ENCODE measurements around the gene OLFM3. TPM values are rescaled to one million over a fixed set of nuclear protein-coding genes. Genes with fewer than 3 reads are reported as not detected.

OLFM3 gene
- not detected for total RNA-seq

DNA sequence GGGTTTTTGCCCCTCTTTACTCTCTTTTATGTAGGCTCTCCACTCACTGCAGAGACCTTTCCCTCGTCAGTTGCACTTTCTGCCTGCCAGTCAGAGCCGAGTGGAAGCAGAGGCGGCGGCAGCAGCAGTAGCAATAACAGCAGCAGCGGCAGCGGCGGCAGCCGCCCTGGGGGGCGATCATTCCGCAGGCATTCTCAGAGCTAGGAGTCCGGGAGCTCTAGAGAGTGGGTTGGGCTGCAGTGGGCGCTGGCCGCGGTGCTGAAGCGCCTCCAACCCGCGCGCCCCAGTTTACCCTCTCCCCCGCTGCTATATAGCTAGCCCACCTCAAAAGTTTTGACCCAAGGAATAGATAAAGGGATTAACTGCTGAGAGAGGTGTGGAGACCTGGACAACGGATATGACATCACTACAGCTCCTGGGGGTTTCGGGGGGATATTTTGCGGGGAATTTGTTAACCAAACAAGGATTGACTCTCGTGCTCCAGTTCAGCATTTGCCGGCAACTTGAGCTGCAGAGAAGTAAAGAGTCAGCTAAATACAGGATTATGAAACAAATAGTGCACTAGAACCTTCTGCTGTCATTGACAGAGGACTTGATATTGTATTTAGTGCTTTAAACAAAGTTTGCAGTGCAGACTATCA lies at the start of gene OLFM3:
TSS of gene OLFM3 (minus strand) at position 102 of the 641 bp plus-strand sequence.
- 5 to 9% methylated on average over 24 of the region's 24 CpGs for WGBS, 2 donors
- TF ChIP-seq POLR2A (IDR thresholded peaks at IDR 0.05) = no peak
- TF ChIP-seq CTCF (IDR thresholded peaks at IDR 0.05) = no peak
- intact Hi-C loops (cut with DNase I; ENCODE audit: low total_unique reads) = no loop called here
- H3K4me3 ChIP-seq (ENCODE audit: low read depth, poor library complexity, severe bottlenecking) = no peak within 1 kb of the TSS
- DNase-seq (ENCODE audit: low spot score in 2 of 2) = no peak

- TF ChIP-seq CTCF (IDR thresholded peaks at IDR 0.05) = no peak
- TF ChIP-seq POLR2A (IDR thresholded peaks at IDR 0.05) = no peak
- H3K4me3 ChIP-seq (ENCODE audit: low read depth, poor library complexity, severe bottlenecking) = no peak overlapping the region
- 90 to 93% methylated on average over 2 of the region's 2 CpGs for WGBS, 2 donors
- intact Hi-C loops (cut with DNase I; ENCODE audit: low total_unique reads) = no loop called here
- DNase-seq (ENCODE audit: low spot score in 2 of 2) = no peak
Measured at GRCh38 chr1:102045752-102046151, 49.0 kb upstream of the OLFM3 start.

- no peak overlapping the region for H3K4me3 ChIP-seq (ENCODE audit: low read depth, poor library complexity, severe bottlenecking)
- intact Hi-C loops (cut with DNase I; ENCODE audit: low total_unique reads) = no loop called here
- no peak for DNase-seq (ENCODE audit: low spot score in 2 of 2)
- 63 to 72% methylated on average over 7 of the region's 7 CpGs for WGBS, 2 donors
- TF ChIP-seq CTCF (IDR thresholded peaks at IDR 0.05) (no peak), POLR2A (IDR thresholded peaks at IDR 0.05) (no peak)
Measured at GRCh38 chr1:102032534-102032933, 35.8 kb upstream of the OLFM3 start.

DNA sequence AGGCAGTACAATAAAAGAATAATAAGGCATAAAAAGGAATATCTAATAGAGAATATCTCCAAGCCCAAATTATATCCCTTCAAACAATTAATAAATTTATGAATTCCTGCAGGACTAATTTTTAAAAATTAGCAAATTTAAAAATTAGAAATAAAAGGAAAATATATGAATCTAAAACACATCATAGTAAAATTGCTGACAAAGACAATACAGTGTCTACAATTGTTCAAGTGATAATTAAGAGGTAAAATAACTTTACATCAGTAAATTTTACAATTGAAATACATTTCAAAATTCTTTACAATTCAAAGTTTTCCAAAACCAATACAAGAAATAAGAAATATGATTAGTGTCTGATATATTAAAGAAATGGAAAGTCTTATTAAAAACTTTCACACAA lies 22.8 kb upstream of the OLFM3 start:
- H3K4me3 ChIP-seq (ENCODE audit: low read depth, poor library complexity, severe bottlenecking) = no peak overlapping the region
- intact Hi-C loops (cut with DNase I; ENCODE audit: low total_unique reads) = no loop called here
- no peak for DNase-seq (ENCODE audit: low spot score in 2 of 2)
- TF ChIP-seq CTCF (IDR thresholded peaks at IDR 0.05) = no peak
- TF ChIP-seq POLR2A (IDR thresholded peaks at IDR 0.05) = no peak

- intact Hi-C loops (cut with DNase I; ENCODE audit: low total_unique reads) = no loop called here
- TF ChIP-seq POLR2A (IDR thresholded peaks at IDR 0.05) = no peak
- TF ChIP-seq CTCF (IDR thresholded peaks at IDR 0.05) = no peak
- 91% methylated on average over 3 of the region's 3 CpGs for WGBS, 2 donors
- DNase-seq (ENCODE audit: low spot score in 2 of 2) = no peak
- H3K4me3 ChIP-seq (ENCODE audit: low read depth, poor library complexity, severe bottlenecking) = no peak overlapping the region
Measured at GRCh38 chr1:102015728-102016127, 19.0 kb upstream of the OLFM3 start.

DNA sequence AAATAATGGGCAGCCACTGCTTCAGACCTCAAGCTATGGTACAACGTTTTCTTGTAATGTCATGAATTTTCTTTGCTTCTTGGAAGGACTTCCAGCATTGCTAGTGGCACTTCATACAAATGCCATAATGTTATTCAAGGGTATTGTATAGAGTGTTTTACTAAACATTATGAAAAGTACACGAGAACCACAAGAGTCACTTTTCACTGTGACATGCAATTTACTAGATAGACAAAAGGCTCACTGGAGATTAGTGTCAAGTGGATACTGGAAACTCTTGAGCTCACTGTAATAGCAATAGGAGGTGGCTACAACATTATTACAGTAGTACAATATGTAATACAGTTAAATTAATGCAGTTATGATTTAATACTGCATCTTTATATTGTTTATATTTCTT lies 5.3 kb upstream of the OLFM3 start:
- intact Hi-C loops (cut with DNase I; ENCODE audit: low total_unique reads) = no loop called here
- WGBS, 2 donors = 70 to 77% methylated on average over 2 of the region's 2 CpGs
- H3K4me3 ChIP-seq (ENCODE audit: low read depth, poor library complexity, severe bottlenecking) = no peak overlapping the region

More for the DNA sequence above, 5.3 kb upstream of the OLFM3 start:
- DNase-seq (ENCODE audit: low spot score in 2 of 2) = no peak
- TF ChIP-seq CTCF (IDR thresholded peaks at IDR 0.05) (no peak), POLR2A (IDR thresholded peaks at IDR 0.05) (no peak)

Measured in lower leg skin (tissue), 4 donors.